Non-pigmented ciliary epithelial cell (primary cell): ENCODE measurements around the gene LRRC32.

Source experiments
- DNase-seq: peaks from one replicate; pipeline ENCODE4 v3.0.0-alpha.2; 2010; ENCODE audit warnings: low read depth

LRRC32 gene

GRCh38 chr11:76678321-76678720, 7.8 kb upstream of the LRRC32 start:
- DNase-seq, result no peak

DNA sequence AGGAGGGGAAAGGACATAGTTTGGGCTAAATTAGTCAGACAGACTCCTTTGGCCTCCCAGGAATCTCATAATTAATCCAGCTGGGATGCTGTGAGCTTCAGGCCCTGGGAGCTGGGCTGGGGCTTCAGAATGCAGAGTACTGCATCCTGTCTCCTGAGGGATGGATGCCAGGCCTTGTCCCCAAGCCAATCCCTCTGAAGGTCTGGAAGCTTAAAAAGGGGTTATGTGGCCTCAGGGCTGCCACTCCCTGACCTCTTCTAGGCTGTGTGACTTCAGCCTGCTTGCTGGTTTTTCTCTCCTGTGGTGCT, 6.9 kb upstream of the LRRC32 start:
- DNase-seq, result no peak

- no peak for DNase-seq
Measured at GRCh38 chr11:76676636-76677457, 6.3 kb upstream of the LRRC32 start.

DNA sequence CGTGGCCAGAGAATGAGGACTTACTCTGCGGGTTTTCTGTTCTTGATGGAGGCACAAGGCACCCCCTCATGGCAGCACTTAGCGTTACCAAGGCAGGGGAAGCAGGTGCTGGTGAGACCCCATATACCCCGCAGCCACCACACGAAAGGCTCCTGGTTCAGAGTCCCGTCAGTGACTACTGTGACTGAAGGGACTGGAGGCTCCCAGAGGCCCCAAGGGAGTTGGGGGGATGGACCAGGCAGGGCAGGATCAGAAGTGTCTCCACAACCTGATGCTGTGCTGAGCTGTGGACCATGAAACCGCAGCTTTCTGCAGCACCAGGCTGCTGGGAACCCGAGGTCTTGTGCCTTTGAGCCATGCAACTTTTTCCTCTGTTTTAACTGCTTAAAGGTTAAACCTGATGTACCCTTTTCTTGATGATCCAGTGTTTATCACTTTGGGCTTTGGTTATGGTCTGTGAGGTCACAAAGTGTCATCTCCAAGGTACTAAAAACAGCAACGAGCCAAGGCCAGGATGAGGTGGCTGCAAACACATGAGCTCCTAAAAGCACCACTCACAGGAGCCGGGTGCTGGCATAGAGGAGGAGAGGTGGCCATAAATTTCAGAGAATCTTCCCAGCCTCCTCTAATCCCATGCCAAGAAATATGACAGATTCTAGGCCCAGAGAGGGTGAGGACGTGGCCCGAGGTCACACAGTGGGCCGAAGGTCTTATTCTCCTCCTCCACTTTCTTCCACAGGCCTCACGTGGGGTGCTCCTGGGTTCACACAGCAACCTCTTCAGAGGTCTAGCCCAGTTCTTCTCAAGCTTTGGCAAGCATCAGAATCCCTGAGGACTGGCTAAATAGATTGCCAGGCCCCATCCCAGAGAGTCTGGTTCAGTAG, 4.2 kb upstream of the LRRC32 start:
- no peak for DNase-seq

DNA sequence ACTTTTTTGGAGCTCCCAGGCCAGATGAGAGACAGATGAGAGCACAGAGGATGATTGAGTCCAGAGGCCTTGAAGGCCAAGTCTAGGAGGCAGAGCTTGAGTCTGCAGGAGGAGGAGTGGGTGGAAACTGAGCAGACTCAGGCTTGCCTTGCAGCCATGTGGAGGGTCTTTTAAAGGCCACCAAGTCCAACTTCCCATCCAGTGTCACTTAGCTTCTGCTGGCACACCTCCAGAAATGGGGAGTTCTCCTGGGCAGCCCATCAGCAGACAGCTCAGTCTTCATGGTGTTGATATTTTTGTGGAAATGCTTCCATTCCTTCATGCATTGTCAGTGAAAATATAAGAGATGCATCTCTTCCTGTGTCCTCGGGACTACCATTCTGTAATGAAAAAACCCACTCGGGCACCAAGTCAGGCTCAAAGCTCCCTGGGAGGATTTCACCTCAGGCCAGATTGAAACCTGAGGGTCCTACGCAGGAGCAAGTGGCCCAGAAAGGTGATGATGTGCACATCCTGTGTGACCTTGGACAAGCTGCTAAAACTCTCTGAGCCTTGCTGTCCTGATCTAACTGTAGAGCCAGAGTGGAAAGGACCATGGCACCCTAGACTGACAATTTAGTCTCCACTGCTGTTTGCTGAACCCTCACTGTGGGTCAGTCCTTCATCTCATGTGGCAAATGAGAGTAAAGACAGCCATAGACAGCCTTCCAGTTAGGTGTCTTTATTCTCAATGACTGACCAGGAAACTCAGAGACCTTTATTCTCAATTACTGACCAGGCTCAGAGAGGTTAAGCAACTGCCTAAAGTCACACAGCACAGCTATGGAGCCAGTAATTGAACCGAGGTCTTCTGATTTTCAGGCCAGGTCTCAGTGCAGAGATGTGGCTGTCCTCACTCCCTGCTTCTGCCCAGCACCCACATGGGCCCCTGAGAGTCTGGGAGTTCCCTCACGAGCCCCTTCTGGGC, 2.9 kb upstream of the LRRC32 start:
- DNase-seq, result no peak

- DNase-seq, result no peak
Measured at GRCh38 chr11:76672431-76673175, 2.1 kb upstream of the LRRC32 start.

DNA sequence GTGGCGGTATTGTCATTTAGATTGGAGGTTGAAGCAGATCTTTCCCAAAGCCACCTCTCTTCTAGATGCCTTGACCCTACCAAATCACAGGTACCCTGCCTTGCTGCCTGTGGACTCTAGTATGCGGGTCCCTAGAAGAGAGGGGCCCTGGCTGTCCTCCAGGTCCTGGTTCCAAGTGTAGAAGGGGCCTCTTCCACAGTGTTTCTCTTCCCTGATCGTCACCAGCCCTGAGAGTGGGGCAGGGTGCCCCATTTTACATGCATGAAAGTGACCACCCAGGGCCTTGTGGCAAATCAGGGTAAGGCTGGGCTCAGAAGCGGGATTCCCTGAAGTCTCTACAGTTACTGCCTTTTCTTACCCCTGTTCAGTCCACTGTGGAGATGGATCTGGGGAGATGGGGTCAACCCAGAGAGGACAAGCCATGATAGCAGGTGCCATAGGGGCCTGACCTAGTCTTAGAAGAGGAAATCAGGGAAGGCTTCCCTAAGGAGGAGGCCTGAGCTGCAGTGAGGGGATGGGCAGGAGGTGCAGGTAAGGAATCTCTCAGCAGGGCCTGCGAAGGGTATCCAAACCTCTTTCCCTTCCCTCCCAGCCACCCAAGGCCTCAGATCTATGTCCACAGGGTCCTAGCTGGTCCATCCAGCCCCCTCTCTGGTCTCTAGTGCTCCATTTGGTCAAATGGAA, 1.2 kb upstream of the LRRC32 start:
- no peak for DNase-seq

DNA sequence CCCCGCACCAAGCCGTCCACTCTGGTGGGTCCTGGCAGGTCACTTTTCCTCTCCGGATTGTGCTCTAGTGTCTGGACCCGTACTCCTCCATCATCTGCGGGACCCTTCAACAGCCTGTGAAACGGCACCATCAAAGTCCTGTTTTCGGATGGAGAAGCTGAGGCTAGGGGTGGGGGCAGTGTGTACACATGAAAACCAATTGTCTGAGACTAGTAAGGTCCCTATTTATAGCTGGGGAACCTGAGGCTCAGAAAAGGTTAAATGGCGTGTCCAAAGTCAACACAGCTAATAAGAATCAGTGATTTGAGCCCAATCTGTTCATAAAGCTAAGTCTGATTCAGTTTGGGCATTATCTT, 668 bp upstream of the LRRC32 start:
- DNase-seq, result no peak

DNA sequence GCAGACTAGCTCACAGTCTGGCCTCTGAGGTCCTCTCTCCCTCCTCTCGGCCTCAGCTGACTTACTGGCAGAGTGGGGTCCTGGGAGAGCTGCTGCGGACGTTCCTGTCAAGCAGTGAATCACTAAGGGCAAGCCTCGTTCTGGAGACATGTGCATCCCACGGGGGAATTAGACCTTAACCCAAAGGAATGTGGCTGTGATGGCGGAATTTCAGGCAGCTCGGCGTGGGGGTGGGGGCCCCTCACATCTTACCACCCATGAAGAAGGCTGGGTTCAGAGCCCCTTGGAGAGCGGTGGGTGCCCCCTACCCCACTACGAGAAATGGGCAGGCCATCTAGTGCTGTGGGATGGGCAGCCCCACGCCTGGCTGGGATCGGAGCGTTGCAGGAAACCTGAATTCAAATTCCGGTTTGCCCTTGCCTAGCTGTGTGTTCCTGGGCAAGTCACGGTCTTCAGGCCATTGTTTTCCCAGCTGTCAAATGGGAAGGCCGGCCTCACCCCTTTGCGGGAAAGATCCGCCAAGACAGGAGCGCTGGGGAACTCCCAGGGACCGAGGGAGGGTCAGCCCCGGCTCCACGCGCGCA, 554 bp downstream of the LRRC32 start:
- peak; percentile 43 for DNase-seq

- no peak for DNase-seq
Measured at GRCh38 chr11:76668362-76669155, 2.0 kb downstream of the LRRC32 start.

- DNase-seq, result no peak
Measured at GRCh38 chr11:76667856-76668255, 2.7 kb downstream of the LRRC32 start.

GRCh38 chr11:76667271-76667818, 3.2 kb downstream of the LRRC32 start:
- DNase-seq, result no peak

GRCh38 chr11:76666830-76667229, 3.7 kb downstream of the LRRC32 start:
- DNase-seq, result no peak

DNA sequence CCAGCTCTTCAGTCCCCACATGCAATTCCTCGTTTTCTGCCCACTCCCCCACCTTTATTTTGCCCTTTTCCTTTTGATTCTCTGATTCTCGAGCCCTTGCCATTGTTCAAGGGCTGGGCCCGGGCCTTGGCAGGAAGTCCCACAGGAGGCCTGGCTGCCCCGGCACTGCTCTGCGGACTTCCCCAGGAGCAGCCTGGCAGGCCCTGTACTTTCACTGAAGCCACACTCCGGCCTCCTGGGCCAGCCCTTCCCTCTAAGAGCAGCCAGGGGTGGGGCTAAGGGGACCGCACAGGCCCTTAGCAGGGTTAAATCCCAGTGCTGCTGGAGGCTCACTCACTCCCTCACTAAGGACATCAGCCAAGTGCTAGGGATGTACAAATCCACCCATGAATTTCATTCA, 4.1 kb downstream of the LRRC32 start:
- no peak for DNase-seq

DNA sequence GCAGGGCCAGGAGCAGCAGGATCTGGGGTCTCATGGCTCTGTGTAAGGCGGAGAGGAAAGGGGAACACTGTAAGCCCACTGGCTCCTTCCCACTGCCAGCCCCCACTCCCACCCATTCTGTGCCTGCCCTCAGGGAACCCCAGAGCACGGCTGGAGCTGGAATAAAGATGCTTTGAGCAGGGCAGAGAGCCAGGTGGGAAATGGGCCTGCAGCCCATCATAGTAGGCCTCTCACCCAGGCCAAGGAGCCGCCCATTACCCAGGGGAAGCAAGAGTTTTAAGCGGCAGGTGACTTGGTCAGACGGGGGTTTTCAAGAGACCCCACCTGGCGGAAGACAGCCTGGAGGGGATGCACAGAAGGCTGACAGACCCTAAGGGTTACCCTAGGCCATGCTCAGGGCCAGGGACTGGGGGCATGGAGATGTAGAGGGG, 4.6 kb downstream of the LRRC32 start:
- no peak for DNase-seq

- DNase-seq, result no peak
Measured at GRCh38 chr11:76665172-76665571, 5.4 kb downstream of the LRRC32 start.

DNA sequence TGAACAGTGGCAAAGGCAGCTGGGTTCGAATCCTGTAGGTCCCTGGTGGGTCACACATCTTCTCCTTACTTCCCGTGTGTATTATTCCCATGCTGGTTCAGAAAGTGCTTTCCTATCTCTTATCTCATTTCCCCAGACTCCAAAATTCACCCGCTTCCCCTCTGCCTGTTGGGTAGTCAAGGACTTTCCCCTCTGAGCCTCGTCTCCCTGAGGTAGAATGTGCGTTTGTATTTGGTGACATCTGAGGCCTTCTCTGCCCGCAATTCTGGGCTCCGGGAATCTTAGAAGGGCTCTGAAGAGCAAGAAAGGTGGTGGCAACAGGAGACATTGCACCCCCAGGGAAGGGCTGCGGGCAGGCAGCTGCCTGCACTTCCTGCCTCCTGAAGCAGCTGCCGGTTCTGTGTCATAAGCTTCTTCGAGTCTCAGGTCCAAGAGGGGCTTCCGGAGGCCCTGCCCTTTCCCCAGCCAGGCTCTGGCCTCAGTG, 5.9 kb downstream of the LRRC32 start:
- DNase-seq, result no peak

DNA sequence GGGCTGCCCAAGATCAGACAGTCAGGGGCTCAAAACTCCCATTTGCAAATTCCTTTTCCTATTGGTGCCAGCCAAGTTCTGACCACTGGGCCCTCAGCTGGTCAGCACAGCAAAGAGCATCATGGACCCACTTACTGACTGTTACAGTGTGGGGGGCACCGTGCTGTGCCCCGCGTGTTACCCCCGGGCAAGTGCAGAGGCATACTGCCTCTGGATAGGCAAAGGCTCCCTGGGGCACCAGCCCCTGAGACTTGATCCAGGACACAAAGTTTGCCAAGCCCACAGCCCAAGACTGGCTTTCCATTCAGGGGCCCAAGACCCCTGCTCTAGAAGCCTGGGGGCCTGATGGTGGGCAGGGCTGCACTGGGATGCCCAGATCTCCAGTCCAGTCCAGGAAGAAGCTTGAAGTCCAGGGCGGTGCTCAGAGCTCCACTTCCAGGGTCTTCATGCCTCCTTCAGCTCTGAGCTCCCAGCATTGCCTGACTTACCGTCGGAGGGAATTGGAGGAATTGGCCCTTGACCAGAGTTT, 6.6 kb downstream of the LRRC32 start:
- DNase-seq, result no peak

DNA sequence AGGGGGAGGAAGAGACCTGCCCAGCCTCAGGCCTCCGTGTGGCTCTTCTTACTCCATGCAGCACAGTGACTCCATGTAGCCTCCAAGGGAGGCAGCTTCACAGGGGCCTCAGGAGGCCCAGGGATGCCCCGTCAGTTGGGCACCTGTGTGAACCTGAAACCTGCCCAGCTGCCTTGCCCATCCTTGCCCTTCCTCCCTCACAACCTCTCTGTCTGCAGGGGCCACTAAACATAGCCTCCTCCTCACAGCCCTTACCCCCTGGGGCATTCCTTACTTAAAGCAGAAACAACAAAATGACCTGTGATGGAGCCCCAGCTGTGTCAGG, 7.1 kb downstream of the LRRC32 start:
- no peak for DNase-seq
